ENCODE data around the gene ZSCAN20. TPM values are rescaled to one million over a fixed set of nuclear protein-coding genes. Genes with fewer than 3 reads are reported as not detected.
A peak's percentile ranks its signal among the peaks of the same experiment; 100 is the strongest.

The ZSCAN20 gene
- total RNA-seq, 2 experiments from 2014 or later, result 1.8 to 2.1 TPM

- DNase-seq, result peak; percentile 56
- POLR2A ChIA-PET, result no interaction called here
- peaks cover 41% of the 10 kb centered on the region for H3K4me1 Mint-ChIP-seq (ENCODE audit: low read depth)
- peak overlapping the region; percentile 31 for H3K27ac Mint-ChIP-seq
- ATAC-seq, result peak; percentile 63
- no peaks in the 10 kb centered on the region for H3K9me3 Mint-ChIP-seq (ENCODE audit: insufficient read depth)
- CTCF ChIA-PET, result interaction anchor here (0.6 to 2.4 kb wide), 3 partner anchors 9 to 166 kb away, joined by 3 to 10 read pairs (median 7); no protein-coding TSS in a partner anchor
- no peaks in the 10 kb centered on the region for H3K36me3 Mint-ChIP-seq (ENCODE audit: low read depth)
- no peak overlapping the region for H3K4me3 Mint-ChIP-seq
- peaks cover 47% of the 10 kb centered on the region for H3K27me3 Mint-ChIP-seq (ENCODE audit: low read depth)
Observed at GRCh38 chr1:33446590-33446989, 25.9 kb upstream of the ZSCAN20 start.

- H3K4me3 Mint-ChIP-seq, result no peak overlapping the region
- no peak for ATAC-seq
- POLR2A ChIA-PET, result no interaction called here
- no peaks in the 10 kb centered on the region for H3K9me3 Mint-ChIP-seq (ENCODE audit: insufficient read depth)
- H3K27me3 Mint-ChIP-seq (ENCODE audit: low read depth), result peaks cover 34% of the 10 kb centered on the region
- CTCF ChIA-PET, result interaction anchor here (0.6 to 2.6 kb wide), 12 partner anchors 12 to 522 kb away, joined by 3 to 18 read pairs (median 4); partner anchors contain the start of gene ZSCAN20
- H3K36me3 Mint-ChIP-seq (ENCODE audit: low read depth), result no peaks in the 10 kb centered on the region
- peaks cover 7% of the 10 kb centered on the region for H3K4me1 Mint-ChIP-seq (ENCODE audit: low read depth)
- DNase-seq, result no peak
- no peak overlapping the region for H3K27ac Mint-ChIP-seq
Observed at GRCh38 chr1:33454646-33455282, 17.7 kb upstream of the ZSCAN20 start.

- H3K9me3 Mint-ChIP-seq (ENCODE audit: insufficient read depth), result no peaks in the 10 kb centered on the region
- no peaks in the 10 kb centered on the region for H3K36me3 Mint-ChIP-seq (ENCODE audit: low read depth)
- peak; percentile 77 for DNase-seq
- H3K27ac Mint-ChIP-seq, result peak overlapping the region; percentile 30
- no peak overlapping the region for H3K4me3 Mint-ChIP-seq
- H3K27me3 Mint-ChIP-seq (ENCODE audit: low read depth), result peaks cover 24% of the 10 kb centered on the region
- POLR2A ChIA-PET, result interaction anchor here (0.7 kb wide), 1 partner anchor 13 kb away, joined by 4 read pairs; no protein-coding TSS in a partner anchor
- CTCF ChIA-PET, result interaction anchor here (0.6 to 2.6 kb wide), 23 partner anchors 9 to 357 kb away, joined by 3 to 18 read pairs (median 4); partner anchors contain the start of gene ZSCAN20
- ATAC-seq, result peak; percentile 92
- H3K4me1 Mint-ChIP-seq (ENCODE audit: low read depth), result peaks cover 12% of the 10 kb centered on the region
Observed at GRCh38 chr1:33455539-33456501, 16.6 kb upstream of the ZSCAN20 start.

- POLR2A ChIA-PET, result interaction anchor here (0.7 kb wide), 1 partner anchor 14 kb away, joined by 4 read pairs; no protein-coding TSS in a partner anchor
- CTCF ChIA-PET, result interaction anchor here (0.6 to 2.6 kb wide), 19 partner anchors 10 to 357 kb away, joined by 3 to 18 read pairs (median 4); partner anchors contain the start of gene ZSCAN20
- H3K36me3 Mint-ChIP-seq (ENCODE audit: low read depth), result no peaks in the 10 kb centered on the region
- DNase-seq (no peak), ATAC-seq (no peak)
- peaks cover 18% of the 10 kb centered on the region for H3K27me3 Mint-ChIP-seq (ENCODE audit: low read depth)
- no peak overlapping the region for H3K4me3 Mint-ChIP-seq
- no peak overlapping the region for H3K27ac Mint-ChIP-seq
- no peaks in the 10 kb centered on the region for H3K9me3 Mint-ChIP-seq (ENCODE audit: insufficient read depth)
- peaks cover 12% of the 10 kb centered on the region for H3K4me1 Mint-ChIP-seq (ENCODE audit: low read depth)
Observed at GRCh38 chr1:33456502-33456886, 16.0 kb upstream of the ZSCAN20 start.

- no peak overlapping the region for H3K4me3 Mint-ChIP-seq
- no peak for ATAC-seq
Observed at GRCh38 chr1:33459691-33460090, 12.8 kb upstream of the ZSCAN20 start.

GRCh38 chr1:33460144-33460543, 12.3 kb upstream of the ZSCAN20 start:
- H3K27me3 Mint-ChIP-seq (ENCODE audit: low read depth), result peaks cover 9% of the 10 kb centered on the region
- no peak overlapping the region for H3K27ac Mint-ChIP-seq
- no peaks in the 10 kb centered on the region for H3K9me3 Mint-ChIP-seq (ENCODE audit: insufficient read depth)
- ATAC-seq, result no peak
- H3K4me3 Mint-ChIP-seq, result no peak overlapping the region
- CTCF ChIA-PET, result interaction anchor here (1.3 to 2.8 kb wide), 2 partner anchors 10 to 164 kb away, joined by 4 to 10 read pairs; no protein-coding TSS in a partner anchor
- POLR2A ChIA-PET, result no interaction called here
- no peak for DNase-seq
- H3K36me3 Mint-ChIP-seq (ENCODE audit: low read depth), result no peaks in the 10 kb centered on the region
- H3K4me1 Mint-ChIP-seq (ENCODE audit: low read depth), result peaks cover 12% of the 10 kb centered on the region

More at GRCh38 chr1:33459691-33460090, 12.8 kb upstream of the ZSCAN20 start:
- no peaks in the 10 kb centered on the region for H3K36me3 Mint-ChIP-seq (ENCODE audit: low read depth)
- peaks cover 12% of the 10 kb centered on the region for H3K4me1 Mint-ChIP-seq (ENCODE audit: low read depth)
- no peaks in the 10 kb centered on the region for H3K9me3 Mint-ChIP-seq (ENCODE audit: insufficient read depth)
- no peak overlapping the region for H3K27ac Mint-ChIP-seq
- POLR2A ChIA-PET, result no interaction called here
- CTCF ChIA-PET, result interaction anchor here (1.3 to 2.8 kb wide), 2 partner anchors 10 to 164 kb away, joined by 4 to 10 read pairs; no protein-coding TSS in a partner anchor
- DNase-seq, result no peak
- H3K27me3 Mint-ChIP-seq (ENCODE audit: low read depth), result peaks cover 9% of the 10 kb centered on the region

GRCh38 chr1:33460947-33461629, 11.4 kb upstream of the ZSCAN20 start:
- ChIA-PET POLR2A (no interaction called here), CTCF (interaction anchor here (1.3 to 2.8 kb wide), 2 partner anchors 9 to 165 kb away, joined by 4 to 10 read pairs; no protein-coding TSS in a partner anchor)
- peaks cover 6% of the 10 kb centered on the region for H3K27me3 Mint-ChIP-seq (ENCODE audit: low read depth)
- H3K4me3 Mint-ChIP-seq, result no peak overlapping the region
- DNase-seq (no peak), ATAC-seq (no peak)
- no peaks in the 10 kb centered on the region for H3K36me3 Mint-ChIP-seq (ENCODE audit: low read depth)
- peaks cover 6% of the 10 kb centered on the region for H3K4me1 Mint-ChIP-seq (ENCODE audit: low read depth)
- no peaks in the 10 kb centered on the region for H3K9me3 Mint-ChIP-seq (ENCODE audit: insufficient read depth)
- H3K27ac Mint-ChIP-seq, result no peak overlapping the region

GRCh38 chr1:33462405-33463164, 9.9 kb upstream of the ZSCAN20 start:
- POLR2A ChIA-PET, result no interaction called here
- peaks cover 6% of the 10 kb centered on the region for H3K4me1 Mint-ChIP-seq (ENCODE audit: low read depth)
- H3K27ac Mint-ChIP-seq, result no peak overlapping the region

GRCh38 chr1:33464552-33464951, 7.9 kb upstream of the ZSCAN20 start:
- H3K4me3 Mint-ChIP-seq, result no peak overlapping the region
- H3K4me1 Mint-ChIP-seq (ENCODE audit: low read depth), result peaks cover 15% of the 10 kb centered on the region
- no peak for ATAC-seq
- H3K27me3 Mint-ChIP-seq (ENCODE audit: low read depth), result peaks cover 3% of the 10 kb centered on the region
- POLR2A ChIA-PET, result no interaction called here
- no peaks in the 10 kb centered on the region for H3K9me3 Mint-ChIP-seq (ENCODE audit: insufficient read depth)
- CTCF ChIA-PET, result no interaction called here
- no peak overlapping the region for H3K27ac Mint-ChIP-seq
- DNase-seq, result no peak
- H3K36me3 Mint-ChIP-seq (ENCODE audit: low read depth), result no peaks in the 10 kb centered on the region

More at GRCh38 chr1:33462405-33463164, 9.9 kb upstream of the ZSCAN20 start:
- no peak overlapping the region for H3K4me3 Mint-ChIP-seq
- H3K27me3 Mint-ChIP-seq (ENCODE audit: low read depth), result peaks cover 6% of the 10 kb centered on the region
- CTCF ChIA-PET, result no interaction called here
- ATAC-seq (no peak), DNase-seq (no peak)
- no peaks in the 10 kb centered on the region for H3K36me3 Mint-ChIP-seq (ENCODE audit: low read depth)
- no peaks in the 10 kb centered on the region for H3K9me3 Mint-ChIP-seq (ENCODE audit: insufficient read depth)

GRCh38 chr1:33465316-33465715, 7.1 kb upstream of the ZSCAN20 start:
- H3K4me1 Mint-ChIP-seq (ENCODE audit: low read depth), result peaks cover 19% of the 10 kb centered on the region
- H3K27me3 Mint-ChIP-seq (ENCODE audit: low read depth), result peaks cover 3% of the 10 kb centered on the region
- ChIA-PET CTCF (no interaction called here), POLR2A (no interaction called here)
- no peak overlapping the region for H3K4me3 Mint-ChIP-seq
- no peaks in the 10 kb centered on the region for H3K36me3 Mint-ChIP-seq (ENCODE audit: low read depth)
- no peaks in the 10 kb centered on the region for H3K9me3 Mint-ChIP-seq (ENCODE audit: insufficient read depth)
- DNase-seq, result no peak
- no peak overlapping the region for H3K27ac Mint-ChIP-seq
- no peak for ATAC-seq

- Mint-ChIP-seq H3K27me3 (ENCODE audit: low read depth) (peaks cover 3% of the 10 kb centered on the region), H3K4me3 (no peak overlapping the region), H3K9me3 (ENCODE audit: insufficient read depth) (no peaks in the 10 kb centered on the region), H3K4me1 (ENCODE audit: low read depth) (peaks cover 23% of the 10 kb centered on the region), H3K36me3 (ENCODE audit: low read depth) (no peaks in the 10 kb centered on the region), H3K27ac (no peak overlapping the region)
- ChIA-PET POLR2A (no interaction called here), CTCF (interaction anchor here (1.5 to 1.9 kb wide), 2 partner anchors 10 to 171 kb away, joined by 4 to 6 read pairs; no protein-coding TSS in a partner anchor)
- DNase-seq (no peak), ATAC-seq (no peak)
Observed at GRCh38 chr1:33466159-33466558, 6.3 kb upstream of the ZSCAN20 start.
